Measurements from ENCODE around the gene CPNE1. TPM values are rescaled to one million over a fixed set of nuclear protein-coding genes. Genes with fewer than 3 reads are reported as not detected.

Gene CPNE1
- total RNA-seq, 4 donors from 2014 or later: 51.8 to 172 (median 122) TPM

DNA sequence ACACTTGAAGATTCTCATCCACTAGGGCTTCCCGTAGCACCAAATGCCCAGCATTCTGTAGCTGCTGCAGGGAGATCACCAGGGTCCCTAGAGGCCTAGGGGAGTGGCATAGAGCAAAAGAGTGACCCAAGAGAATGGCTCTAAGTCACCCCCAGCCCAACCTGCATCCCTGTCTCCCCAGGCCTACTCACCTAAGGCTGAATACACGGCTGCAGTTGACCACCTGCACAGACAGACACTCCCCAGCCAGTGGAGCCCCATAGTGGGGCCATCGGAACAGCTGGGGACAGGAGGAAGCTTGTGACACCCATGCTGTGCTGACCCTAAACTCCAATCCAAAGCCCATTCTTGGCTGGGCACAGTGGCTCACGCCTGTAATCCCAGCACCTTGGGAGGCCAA is 58.6 kb downstream of the CPNE1 start:
- H3K4me3 ChIP-seq (ENCODE audit: low read depth, poor library complexity, severe bottlenecking): no peak overlapping the region
- DNase-seq (ENCODE audit: low spot score in 2 of 2): no peak
- intact Hi-C loops (cut with DNase I; ENCODE audit: low total_unique reads): no loop called here
- WGBS, 2 donors: 96 to 97% methylated on average over 4 of the region's 4 CpGs
- TF ChIP-seq POLR2A (IDR thresholded peaks at IDR 0.05): no peak
- TF ChIP-seq, protein P1, sequence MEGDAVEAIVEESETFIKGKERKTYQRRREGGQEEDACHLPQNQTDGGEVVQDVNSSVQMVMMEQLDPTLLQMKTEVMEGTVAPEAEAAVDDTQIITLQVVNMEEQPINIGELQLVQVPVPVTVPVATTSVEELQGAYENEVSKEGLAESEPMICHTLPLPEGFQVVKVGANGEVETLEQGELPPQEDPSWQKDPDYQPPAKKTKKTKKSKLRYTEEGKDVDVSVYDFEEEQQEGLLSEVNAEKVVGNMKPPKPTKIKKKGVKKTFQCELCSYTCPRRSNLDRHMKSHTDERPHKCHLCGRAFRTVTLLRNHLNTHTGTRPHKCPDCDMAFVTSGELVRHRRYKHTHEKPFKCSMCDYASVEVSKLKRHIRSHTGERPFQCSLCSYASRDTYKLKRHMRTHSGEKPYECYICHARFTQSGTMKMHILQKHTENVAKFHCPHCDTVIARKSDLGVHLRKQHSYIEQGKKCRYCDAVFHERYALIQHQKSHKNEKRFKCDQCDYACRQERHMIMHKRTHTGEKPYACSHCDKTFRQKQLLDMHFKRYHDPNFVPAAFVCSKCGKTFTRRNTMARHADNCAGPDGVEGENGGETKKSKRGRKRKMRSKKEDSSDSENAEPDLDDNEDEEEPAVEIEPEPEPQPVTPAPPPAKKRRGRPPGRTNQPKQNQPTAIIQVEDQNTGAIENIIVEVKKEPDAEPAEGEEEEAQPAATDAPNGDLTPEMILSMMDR (IDR thresholded peaks at IDR 0.05): no peak

DNA sequence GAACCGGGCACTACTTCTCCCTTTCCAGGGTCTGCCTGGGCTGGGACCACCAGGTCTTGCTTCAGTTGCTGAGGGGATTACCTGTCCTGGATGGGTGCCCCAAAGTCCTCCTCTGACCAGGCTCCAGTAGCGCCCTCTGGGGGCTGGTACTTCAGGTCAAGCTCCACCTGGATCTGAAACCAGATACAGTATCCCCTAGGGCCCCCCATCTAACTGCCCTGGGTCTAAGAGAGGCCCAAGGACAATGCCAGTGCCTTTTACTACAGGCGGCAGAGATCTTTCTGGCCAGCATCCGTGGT is 60.3 kb downstream of the CPNE1 start:
- no peak overlapping the region for H3K4me3 ChIP-seq (ENCODE audit: low read depth, poor library complexity, severe bottlenecking)
- no peak for TF ChIP-seq POLR2A (IDR thresholded peaks at IDR 0.05)
- TF ChIP-seq, protein P1 (IDR thresholded peaks at IDR 0.05): no peak
- DNase-seq (ENCODE audit: low spot score in 2 of 2): no peak
- WGBS, 2 donors: 62 to 70% methylated on average over 4 of the region's 4 CpGs
- intact Hi-C loops (cut with DNase I; ENCODE audit: low total_unique reads): no loop called here

DNA sequence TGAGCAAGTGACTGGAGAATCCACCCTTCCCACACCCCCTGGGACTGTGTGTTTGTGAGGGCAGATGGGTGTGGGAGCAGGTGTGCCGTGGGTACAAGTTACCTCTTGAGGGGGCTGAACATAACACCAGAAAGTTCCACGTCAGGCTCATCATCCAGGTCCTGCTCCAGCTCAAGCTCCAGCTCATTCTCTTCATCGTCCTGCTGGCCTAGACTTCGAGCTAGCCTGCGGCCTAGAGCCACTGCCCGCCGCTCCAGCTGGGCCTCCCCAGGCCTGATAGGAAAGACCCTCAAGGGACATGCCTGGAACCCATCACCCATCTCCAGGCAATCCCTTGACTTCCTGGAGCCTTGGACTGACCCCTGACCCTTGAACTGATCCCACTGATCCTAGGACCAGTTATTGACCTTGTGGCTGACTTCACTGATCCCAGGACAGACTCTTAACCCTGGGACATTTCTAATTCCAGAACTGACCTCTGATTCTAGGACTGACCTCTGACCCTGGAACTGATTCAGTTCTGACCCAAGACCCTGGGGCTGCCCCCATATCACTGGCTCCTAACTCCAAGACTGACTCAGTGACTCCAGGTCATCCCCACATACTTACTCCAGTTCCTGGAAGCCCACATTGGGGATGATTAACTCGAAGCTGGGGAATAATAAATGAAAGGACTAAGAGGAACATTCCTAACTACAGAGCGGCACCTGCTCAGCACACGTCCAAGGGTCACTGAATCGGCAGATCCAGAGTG is 60.8 kb downstream of the CPNE1 start:
- intact Hi-C loops (cut with DNase I; ENCODE audit: low total_unique reads): no loop called here
- TF ChIP-seq, protein P1 (IDR thresholded peaks at IDR 0.05): no peak
- no peak for TF ChIP-seq POLR2A (IDR thresholded peaks at IDR 0.05)
- WGBS, 2 donors: 87 to 90% methylated on average over 11 of the region's 11 CpGs
- DNase-seq (ENCODE audit: low spot score in 2 of 2): no peak
- no peak overlapping the region for H3K4me3 ChIP-seq (ENCODE audit: low read depth, poor library complexity, severe bottlenecking)

DNA sequence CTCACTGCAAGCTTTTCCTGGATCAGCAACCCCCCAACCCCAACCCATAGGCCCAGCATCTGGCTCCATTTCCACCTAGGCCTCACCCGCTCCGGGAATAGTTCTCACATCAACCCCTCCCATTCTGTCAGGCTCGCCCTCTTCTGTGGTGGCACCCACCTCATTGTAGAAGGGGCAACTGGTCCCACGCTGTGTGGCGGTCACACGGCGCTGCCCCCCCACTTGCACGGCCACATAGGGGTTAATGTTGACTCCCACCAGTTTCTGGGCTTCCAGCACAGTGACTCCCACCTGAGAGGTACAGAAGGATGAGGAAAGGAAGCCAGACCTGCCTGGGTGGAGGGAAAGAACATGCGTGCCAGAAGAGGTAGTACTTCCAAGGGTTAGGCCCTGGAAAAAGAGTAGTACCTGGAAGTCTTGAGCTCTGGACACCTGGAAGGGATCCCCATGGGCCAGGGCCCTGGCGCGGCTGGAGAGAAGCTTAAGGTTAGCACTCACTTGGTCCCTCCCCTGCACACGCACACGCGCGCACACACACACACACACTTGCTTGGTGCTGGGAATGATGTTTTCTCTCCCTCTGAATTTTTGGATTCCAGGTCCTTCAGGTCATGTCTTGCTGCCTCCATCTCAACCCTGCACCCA is 61.7 kb downstream of the CPNE1 start:
- 88 to 92% methylated on average over 15 of the region's 15 CpGs for WGBS, 2 donors
- TF ChIP-seq, protein P1 (IDR thresholded peaks at IDR 0.05): no peak
- TF ChIP-seq POLR2A (IDR thresholded peaks at IDR 0.05): no peak
- H3K4me3 ChIP-seq (ENCODE audit: low read depth, poor library complexity, severe bottlenecking): no peak overlapping the region
- intact Hi-C loops (cut with DNase I; ENCODE audit: low total_unique reads): no loop called here
- no peak for DNase-seq (ENCODE audit: low spot score in 2 of 2)

DNA sequence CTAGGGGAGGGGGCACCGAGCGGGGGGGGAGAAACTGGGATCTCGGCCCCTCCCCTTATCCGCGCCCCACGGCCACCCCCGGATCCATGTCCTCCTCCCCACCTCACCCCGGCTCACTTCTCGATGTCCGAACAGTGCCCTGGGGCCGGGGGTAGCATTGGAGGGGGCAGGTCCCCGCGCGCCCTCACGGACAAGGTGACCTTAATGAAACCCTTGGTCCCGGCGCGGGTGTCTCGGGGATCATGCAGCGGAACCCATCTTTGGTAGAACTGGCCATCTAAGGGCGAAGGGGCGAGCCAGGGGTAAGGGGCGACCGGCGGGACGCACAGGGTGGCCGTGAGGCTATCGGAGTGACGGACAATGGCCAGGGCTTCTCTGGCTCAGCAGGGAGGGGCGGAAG is 62.7 kb downstream of the CPNE1 start:
- TF ChIP-seq, protein P1 (IDR thresholded peaks at IDR 0.05): no peak
- no peak for TF ChIP-seq POLR2A (IDR thresholded peaks at IDR 0.05)
- peak in 1 of 2 donors; percentile 88 for DNase-seq (ENCODE audit: low spot score in 2 of 2)
- intact Hi-C loops (cut with DNase I; ENCODE audit: low total_unique reads): no loop called here
- WGBS, 2 donors: 31 to 41% methylated on average over 23 to 27 of the region's 30 CpGs
- no peak overlapping the region for H3K4me3 ChIP-seq (ENCODE audit: low read depth, poor library complexity, severe bottlenecking)

Data from lower leg skin (tissue), 4 donors.